Measurements from ENCODE around the gene WRNIP1. TPM values are rescaled to one million over a fixed set of nuclear protein-coding genes. Genes with fewer than 3 reads are reported as not detected.
"Not testable (repeated sequence)": the region's sequence is repeated elsewhere in the genome, so short reads cannot be mapped to it uniquely, and the experiment has no call there.

The WRNIP1 gene
- polyA plus RNA-seq, 1 experiment: 26.5 TPM

DNA sequence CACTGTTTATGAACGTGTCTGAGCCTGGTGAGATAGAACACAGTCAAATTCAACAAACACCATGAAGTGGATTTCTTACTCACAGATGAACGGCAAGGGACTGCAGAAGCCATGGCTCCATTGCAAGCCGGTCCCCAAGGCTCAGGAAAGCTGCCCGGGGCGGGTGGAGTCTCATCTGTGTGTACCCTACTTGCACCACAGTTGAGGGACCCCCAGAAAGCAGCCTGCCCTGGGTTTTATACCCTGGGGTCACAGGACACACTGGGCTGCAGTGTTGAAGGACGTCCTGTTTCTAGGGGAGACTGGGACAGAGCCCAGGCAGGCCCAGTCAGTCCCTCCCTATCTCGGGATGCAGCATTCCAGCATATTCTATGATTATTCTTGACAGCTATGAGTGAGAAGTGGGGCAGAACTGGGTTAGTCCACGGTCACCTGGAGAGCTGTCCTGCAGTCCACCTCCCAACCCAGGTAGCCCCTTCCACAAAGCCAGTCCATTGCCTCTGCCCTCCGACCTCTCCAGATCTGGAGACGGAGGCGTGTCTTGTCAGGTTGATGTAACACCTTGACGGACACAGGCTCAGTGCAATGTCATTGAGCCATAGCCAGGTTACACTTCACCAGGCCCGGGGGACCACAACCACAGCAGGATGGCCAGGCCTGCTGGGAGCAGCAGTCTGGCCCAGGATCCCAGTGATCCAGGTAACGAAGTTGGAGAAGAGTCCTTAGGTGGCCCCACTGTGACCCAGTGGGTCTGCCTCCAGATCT, 35.5 kb downstream of the WRNIP1 start:
- no peak for DNase-seq (ENCODE audit: low read depth)
- ChIA-PET POLR2A (no interaction called here), CTCF (interaction anchor here (1.3 kb wide), 1 partner anchor 46 kb away, joined by 3 read pairs; no protein-coding TSS in a partner anchor)
- TF ChIP-seq, protein P1, sequence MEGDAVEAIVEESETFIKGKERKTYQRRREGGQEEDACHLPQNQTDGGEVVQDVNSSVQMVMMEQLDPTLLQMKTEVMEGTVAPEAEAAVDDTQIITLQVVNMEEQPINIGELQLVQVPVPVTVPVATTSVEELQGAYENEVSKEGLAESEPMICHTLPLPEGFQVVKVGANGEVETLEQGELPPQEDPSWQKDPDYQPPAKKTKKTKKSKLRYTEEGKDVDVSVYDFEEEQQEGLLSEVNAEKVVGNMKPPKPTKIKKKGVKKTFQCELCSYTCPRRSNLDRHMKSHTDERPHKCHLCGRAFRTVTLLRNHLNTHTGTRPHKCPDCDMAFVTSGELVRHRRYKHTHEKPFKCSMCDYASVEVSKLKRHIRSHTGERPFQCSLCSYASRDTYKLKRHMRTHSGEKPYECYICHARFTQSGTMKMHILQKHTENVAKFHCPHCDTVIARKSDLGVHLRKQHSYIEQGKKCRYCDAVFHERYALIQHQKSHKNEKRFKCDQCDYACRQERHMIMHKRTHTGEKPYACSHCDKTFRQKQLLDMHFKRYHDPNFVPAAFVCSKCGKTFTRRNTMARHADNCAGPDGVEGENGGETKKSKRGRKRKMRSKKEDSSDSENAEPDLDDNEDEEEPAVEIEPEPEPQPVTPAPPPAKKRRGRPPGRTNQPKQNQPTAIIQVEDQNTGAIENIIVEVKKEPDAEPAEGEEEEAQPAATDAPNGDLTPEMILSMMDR (IDR thresholded peaks at IDR 0.05; ENCODE audit: insufficient read depth, low read depth, low read length): no peak
- no peaks in the 10 kb centered on the region for H3K36me3 ChIP-seq (ENCODE audit: control insufficient read depth, insufficient read depth, low read length)
- no peaks in the 10 kb centered on the region for H3K27me3 ChIP-seq (ENCODE audit: control insufficient read depth, insufficient read depth, low read length)
- no peak overlapping the region for H3K4me3 ChIP-seq (ENCODE audit: low read depth, low read length)

DNA sequence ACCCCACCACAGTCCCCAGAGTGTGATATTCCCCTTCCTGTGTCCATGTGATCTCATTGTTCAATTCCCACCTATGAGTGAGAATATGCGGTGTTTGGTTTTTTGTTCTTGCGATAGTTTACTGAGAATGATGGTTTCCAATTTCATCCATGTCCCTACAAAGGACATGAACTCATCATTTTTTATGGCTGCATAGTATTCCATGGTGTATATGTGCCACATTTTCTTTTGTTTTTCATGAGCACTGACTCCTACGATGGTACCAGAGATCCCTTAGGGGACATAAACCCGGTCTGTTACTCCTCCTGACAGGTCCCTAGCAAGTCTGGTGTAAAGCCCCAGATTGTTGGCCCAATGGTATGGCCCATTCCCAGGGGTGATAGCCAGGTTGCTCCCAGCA, 36.5 kb downstream of the WRNIP1 start:
- H3K4me3 ChIP-seq (ENCODE audit: low read depth, low read length); H3K27me3 ChIP-seq (ENCODE audit: control insufficient read depth, insufficient read depth, low read length); POLR2A ChIA-PET; H3K36me3 ChIP-seq (ENCODE audit: control insufficient read depth, insufficient read depth, low read length); DNase-seq (ENCODE audit: low read depth); CTCF ChIA-PET: not testable (repeated sequence)

DNA sequence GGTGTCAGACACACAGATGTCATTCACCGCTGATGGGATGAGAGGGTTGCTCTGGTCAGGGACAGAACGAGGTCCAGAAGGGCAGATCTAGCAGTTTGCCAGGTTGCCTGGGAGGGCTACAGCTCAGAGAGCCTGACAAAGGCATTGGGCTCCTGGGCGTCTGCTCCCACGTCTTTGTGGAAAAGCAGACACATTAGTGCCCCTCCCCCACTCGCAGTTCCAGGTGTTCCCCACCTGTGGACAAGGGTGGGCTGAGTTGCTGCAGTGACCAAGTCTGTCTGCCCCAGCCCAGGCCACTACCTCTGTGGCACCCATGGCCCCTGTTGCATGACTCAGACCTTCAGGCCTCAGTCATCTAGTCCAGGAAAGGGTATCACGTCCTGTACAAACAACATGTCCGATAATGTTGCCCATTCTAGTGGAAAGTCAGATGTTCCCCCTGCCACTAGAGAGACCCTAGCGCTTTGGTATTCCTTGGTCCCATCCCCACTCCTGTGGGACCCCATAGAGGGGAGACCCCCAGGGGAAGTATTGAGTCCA, 37.4 kb downstream of the WRNIP1 start:
- ChIA-PET POLR2A (no interaction called here), CTCF (no interaction called here)
- no peak for DNase-seq (ENCODE audit: low read depth)
- Histone ChIP-seq H3K4me3 (ENCODE audit: low read depth, low read length) (no peak overlapping the region), H3K27me3 (ENCODE audit: control insufficient read depth, insufficient read depth, low read length) (no peaks in the 10 kb centered on the region), H3K36me3 (ENCODE audit: control insufficient read depth, insufficient read depth, low read length) (no peaks in the 10 kb centered on the region)
- TF ChIP-seq, protein P1 (IDR thresholded peaks at IDR 0.05; ENCODE audit: insufficient read depth, low read depth, low read length): no peak

DNA sequence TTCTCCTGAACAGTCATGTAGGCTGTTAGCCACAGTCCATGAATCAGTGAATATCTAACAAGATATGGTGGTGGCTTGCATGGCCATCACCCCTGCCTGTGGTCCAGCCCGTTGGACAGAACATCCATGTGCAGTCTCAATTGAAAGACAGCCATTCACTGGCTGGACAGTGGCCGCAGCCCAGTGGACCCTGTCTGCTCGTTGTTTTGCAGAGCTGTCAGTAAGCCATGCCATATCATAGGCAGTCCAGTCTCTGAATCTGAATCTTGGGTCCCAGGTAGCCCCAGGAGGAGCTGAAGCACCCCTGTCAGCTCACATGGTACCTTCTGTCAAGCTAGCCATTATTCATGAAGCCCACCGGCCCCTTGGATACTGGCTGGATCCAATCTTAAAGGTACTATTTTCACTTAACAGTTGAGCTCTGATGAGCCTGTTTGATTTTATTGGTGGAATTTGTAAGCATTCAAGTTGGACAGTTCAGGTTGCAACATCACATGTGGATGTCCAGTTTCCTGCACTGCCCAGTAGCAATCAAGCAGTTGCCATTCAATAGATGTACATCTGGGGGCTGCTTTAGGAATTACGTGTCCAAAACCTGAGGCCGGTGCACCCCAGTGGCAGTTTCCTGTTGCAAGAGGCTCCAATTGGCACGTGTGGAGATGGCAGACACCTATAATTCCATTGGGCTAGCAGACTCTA, 38.7 kb downstream of the WRNIP1 start:
- CTCF ChIA-PET: interaction anchor here (1.0 to 1.7 kb wide), 2 partner anchors 13 to 185 kb away, joined by 3 to 6 read pairs; no protein-coding TSS in a partner anchor
- H3K36me3 ChIP-seq (ENCODE audit: control insufficient read depth, insufficient read depth, low read length): no peaks in the 10 kb centered on the region
- TF ChIP-seq, protein P1 (IDR thresholded peaks at IDR 0.05; ENCODE audit: insufficient read depth, low read depth, low read length): no peak
- H3K27me3 ChIP-seq (ENCODE audit: control insufficient read depth, insufficient read depth, low read length): no peaks in the 10 kb centered on the region
- DNase-seq (ENCODE audit: low read depth): no peak
- POLR2A ChIA-PET: no interaction called here
- no peak overlapping the region for H3K4me3 ChIP-seq (ENCODE audit: low read depth, low read length)

DNA sequence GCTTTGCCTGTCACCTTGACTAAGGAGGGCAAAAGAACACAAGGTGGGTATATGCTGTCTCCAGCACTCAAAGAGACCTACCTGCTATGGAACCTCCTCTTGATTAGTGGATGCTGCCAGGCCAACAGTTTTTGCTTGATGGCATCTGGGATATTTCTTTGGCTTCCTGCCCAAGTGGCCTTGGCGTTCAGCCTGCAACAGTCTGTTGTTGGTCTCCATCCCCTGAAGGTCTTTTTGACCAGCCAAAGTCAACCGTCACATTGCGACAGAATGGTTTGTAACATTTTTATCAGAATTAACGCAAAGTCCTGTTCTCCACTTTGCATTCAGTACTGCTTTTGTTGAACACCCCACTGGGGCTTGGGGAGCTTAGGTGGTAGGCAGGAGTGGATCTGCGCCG, 39.3 kb downstream of the WRNIP1 start:
- Histone ChIP-seq H3K4me3 (ENCODE audit: low read depth, low read length) (no peak overlapping the region), H3K36me3 (ENCODE audit: control insufficient read depth, insufficient read depth, low read length) (no peaks in the 10 kb centered on the region), H3K27me3 (ENCODE audit: control insufficient read depth, insufficient read depth, low read length) (no peaks in the 10 kb centered on the region)
- ChIA-PET CTCF (interaction anchor here (1.0 to 1.7 kb wide), 2 partner anchors 14 to 184 kb away, joined by 3 to 6 read pairs; no protein-coding TSS in a partner anchor), POLR2A (no interaction called here)
- DNase-seq (ENCODE audit: low read depth): no peak
- TF ChIP-seq, protein P1 (IDR thresholded peaks at IDR 0.05; ENCODE audit: insufficient read depth, low read depth, low read length): no peak
